ENCODE results near the gene YIPF1. TPM values are rescaled to one million over a fixed set of nuclear protein-coding genes. Genes with fewer than 3 reads are reported as not detected.

Gene YIPF1
- total RNA-seq, 6 experiments from 2014 or later = 20.5 to 34.5 (median 25.4) TPM

GRCh38 chr1:53909946-53910345 is 20.3 kb upstream of the YIPF1 start:
- TF ChIP-seq POLR2A (IDR thresholded peaks at IDR 0.05) (no peak), CTCF (IDR thresholded peaks at IDR 0.05) (no peak)
- Histone ChIP-seq H3K4me1 (peaks cover 0 to 12% (median 0%) of the 10 kb centered on the region in 4 donors), H3K36me3 (peaks cover 0 to 14% (median 7%) of the 10 kb centered on the region in 4 donors), H3K27ac (no peak overlapping the region), H3K27me3 (no peaks in the 10 kb centered on the region), H3K9me3 (no peaks in the 10 kb centered on the region), H3K4me3 (no peak overlapping the region)
- ATAC-seq (peak; percentile 25 to 80 (median 50)), DNase-seq (no peak)
- intact Hi-C loops (cut with DNase I) = no loop called here
- 66% methylated on average over 3 of the region's 3 CpGs for WGBS (ENCODE audit: insufficient coverage, low coverage, low lambda C conversion rate, missing lambda C conversion rate)

GRCh38 chr1:53906121-53906520 is 16.5 kb upstream of the YIPF1 start:
- WGBS (ENCODE audit: insufficient coverage, low coverage, low lambda C conversion rate, missing lambda C conversion rate) = 79% methylated on average over 2 of the region's 4 CpGs
- DNase-seq (no peak), ATAC-seq (peak in 1 of 4 donors; percentile 22)
- H3K36me3 ChIP-seq = peaks cover 0 to 14% (median 7%) of the 10 kb centered on the region in 4 donors
- H3K4me1 ChIP-seq = peaks cover 0 to 17% (median 0%) of the 10 kb centered on the region in 4 donors
- intact Hi-C loops (cut with DNase I) = no loop called here
- no peak overlapping the region for H3K4me3 ChIP-seq
- TF ChIP-seq CTCF (IDR thresholded peaks at IDR 0.05) = no peak
- TF ChIP-seq POLR2A (IDR thresholded peaks at IDR 0.05) = no peak
- no peaks in the 10 kb centered on the region for H3K27me3 ChIP-seq
- H3K27ac ChIP-seq = no peak overlapping the region
- no peaks in the 10 kb centered on the region for H3K9me3 ChIP-seq

- WGBS (ENCODE audit: insufficient coverage, low coverage, low lambda C conversion rate, missing lambda C conversion rate) = 100% methylated on average over 3 of the region's 8 CpGs
- Histone ChIP-seq H3K27ac (no peak overlapping the region), H3K36me3 (peaks cover 0 to 14% (median 7%) of the 10 kb centered on the region in 4 donors), H3K4me3 (no peak overlapping the region), H3K4me1 (peaks cover 0 to 22% (median 0%) of the 10 kb centered on the region in 4 donors), H3K27me3 (no peaks in the 10 kb centered on the region), H3K9me3 (no peaks in the 10 kb centered on the region)
- TF ChIP-seq CTCF (IDR thresholded peaks at IDR 0.05) (no peak), POLR2A (IDR thresholded peaks at IDR 0.05) (no peak)
- intact Hi-C loops (cut with DNase I) = no loop called here
- ATAC-seq (no peak), DNase-seq (no peak)
These were observed 15.9 kb upstream of the YIPF1 start for GRCh38 chr1:53905509-53905908.

GRCh38 chr1:53902235-53903138 is 12.9 kb upstream of the YIPF1 start:
- Histone ChIP-seq H3K4me3 (no peak overlapping the region), H3K9me3 (no peaks in the 10 kb centered on the region), H3K27me3 (no peaks in the 10 kb centered on the region), H3K36me3 (peaks cover 0 to 14% (median 7%) of the 10 kb centered on the region in 4 donors), H3K27ac (no peak overlapping the region), H3K4me1 (peaks cover 0 to 42% (median 7%) of the 10 kb centered on the region in 4 donors)
- DNase-seq (no peak), ATAC-seq (no peak)
- 74% methylated on average over 7 of the region's 7 CpGs for WGBS (ENCODE audit: insufficient coverage, low coverage, low lambda C conversion rate, missing lambda C conversion rate)
- no peak for TF ChIP-seq CTCF (IDR thresholded peaks at IDR 0.05)
- no peak for TF ChIP-seq POLR2A (IDR thresholded peaks at IDR 0.05)
- intact Hi-C loops (cut with DNase I) = no loop called here
